Epidermal melanocyte (primary cell): ENCODE measurements around the gene SPON2.
"Not testable (repeated sequence)": the region's sequence is repeated elsewhere in the genome, so short reads cannot be mapped to it uniquely, and the experiment has no call there.

ENCODE experiments used
- DNase-seq: peaks from one replicate; pipeline ENCODE4 v3.0.0; 2011; ENCODE audit warnings: low spot score; ENCODE audit not compliant: insufficient read length

The SPON2 gene

GRCh38 chr4:1152290-1152689 is 20.1 kb downstream of the SPON2 start:
- DNase-seq = no peak

DNA sequence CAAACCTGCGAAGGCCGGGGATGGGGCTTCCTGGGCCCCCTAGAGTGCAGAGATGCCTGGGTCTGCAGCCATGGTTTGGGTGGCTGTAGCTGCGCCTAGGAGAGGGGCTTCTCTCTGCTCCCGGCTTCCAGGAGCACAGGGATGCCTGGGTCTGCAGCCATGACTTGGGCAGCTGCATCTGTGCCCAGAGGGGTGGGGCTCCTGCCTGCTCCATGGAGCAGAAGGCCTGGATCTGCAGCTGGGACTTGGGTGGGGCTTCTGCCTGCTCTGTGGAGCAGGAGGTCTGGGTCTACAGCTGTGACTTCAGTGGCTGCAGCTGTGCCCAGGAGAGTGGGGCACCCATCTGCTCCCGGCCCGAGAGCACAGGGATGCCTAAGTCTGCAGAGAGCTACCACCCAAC is 20.8 kb downstream of the SPON2 start:
- DNase-seq = no peak

GRCh38 chr4:1150875-1151274 is 21.5 kb downstream of the SPON2 start:
- DNase-seq = no peak

DNA sequence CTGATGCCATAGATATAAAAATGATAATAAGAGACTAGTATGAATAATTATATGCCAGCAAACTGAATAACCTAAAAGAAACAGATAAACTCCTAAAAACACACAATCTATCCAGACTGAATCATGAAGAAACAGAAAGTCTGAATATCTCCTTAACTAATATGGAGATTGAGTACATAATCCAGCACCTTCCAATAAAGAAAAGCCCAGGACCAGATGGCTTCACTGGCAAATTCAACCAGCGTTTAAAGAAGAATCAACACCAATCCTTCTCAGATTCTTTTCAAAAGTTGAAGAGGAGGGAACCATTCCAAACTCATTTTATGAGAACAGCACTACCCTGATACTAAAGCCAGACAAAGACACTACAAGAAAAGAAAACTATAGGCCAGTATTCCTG is 32.5 kb downstream of the SPON2 start:
- no peak for DNase-seq

GRCh38 chr4:1137850-1138249 is 34.5 kb downstream of the SPON2 start:
- no peak for DNase-seq

- no peak for DNase-seq
These were observed 35.2 kb downstream of the SPON2 start for GRCh38 chr4:1137063-1137776.

DNA sequence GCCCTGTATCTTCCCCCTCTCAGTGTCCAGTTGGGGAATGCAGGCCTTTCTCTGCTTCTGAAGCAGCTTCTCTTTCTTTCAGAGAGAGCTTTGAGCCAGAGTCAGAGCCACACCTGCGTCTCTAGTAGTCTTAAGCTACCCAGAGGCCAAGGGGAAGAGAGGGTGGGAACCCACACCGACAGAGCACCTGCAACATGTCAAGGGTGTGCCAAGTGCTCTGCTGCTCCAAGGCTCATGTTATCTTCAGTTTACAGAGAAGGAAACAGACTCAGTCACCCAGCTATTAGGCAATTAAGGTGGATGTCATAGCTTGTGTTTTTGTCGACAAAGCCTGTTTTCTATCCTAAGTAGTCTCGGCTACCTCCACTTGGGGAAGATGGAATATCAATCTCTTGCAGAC is 36.3 kb downstream of the SPON2 start:
- DNase-seq = no peak

DNA sequence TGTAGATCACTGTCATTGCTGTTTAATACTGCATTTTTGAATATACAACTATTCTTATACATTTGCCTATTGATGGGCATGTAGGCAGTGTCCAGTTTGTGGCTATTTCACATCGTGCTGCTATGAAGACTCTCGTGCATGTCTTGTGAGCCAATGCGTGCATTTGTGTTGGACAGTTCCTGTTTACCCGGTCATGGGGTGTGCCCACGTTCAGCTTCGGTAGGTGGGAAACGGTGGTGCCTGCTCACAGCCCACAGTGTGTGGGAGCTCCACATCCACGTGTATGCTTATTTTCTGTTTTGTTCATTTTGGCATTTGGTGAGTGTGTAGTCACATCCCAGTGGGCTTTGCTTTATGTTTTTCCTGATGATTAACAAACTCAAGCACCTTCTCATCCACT is 39.4 kb downstream of the SPON2 start:
- DNase-seq = no peak

GRCh38 chr4:1130316-1131186 is 41.8 kb downstream of the SPON2 start:
- peak; percentile 74 for DNase-seq

DNA sequence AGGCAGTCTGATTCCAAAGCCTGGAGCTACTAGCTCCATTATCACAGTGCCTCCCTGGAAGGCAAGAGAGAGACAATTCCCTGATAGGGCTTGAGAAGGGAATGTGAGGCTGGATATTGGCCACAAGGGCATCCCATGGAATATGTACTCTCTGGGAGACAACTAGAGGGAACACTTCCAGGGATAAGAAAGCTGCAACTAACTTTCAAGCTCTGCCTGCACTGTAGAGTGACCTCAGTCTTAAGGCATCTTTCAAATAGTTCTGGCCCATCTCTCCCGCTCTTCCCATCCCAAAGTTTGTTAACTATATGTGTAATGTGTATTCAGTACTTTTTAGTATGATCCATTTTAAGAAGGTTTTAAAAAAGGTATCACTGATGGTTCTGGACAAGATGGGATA is 45.9 kb downstream of the SPON2 start:
- no peak for DNase-seq

GRCh38 chr4:1125466-1125865 is 46.9 kb downstream of the SPON2 start:
- not testable (repeated sequence) for DNase-seq

GRCh38 chr4:1124818-1125217 is 47.6 kb downstream of the SPON2 start:
- DNase-seq = no peak

GRCh38 chr4:1122505-1122904 is 49.9 kb downstream of the SPON2 start:
- no peak for DNase-seq
